IMR-90 (cell line): ENCODE measurements around the gene CACNA1I. TPM values are rescaled to one million over a fixed set of nuclear protein-coding genes. Genes with fewer than 3 reads are reported as not detected.

Experiments used
- ATAC-seq: fragments of 200-7000 bp; cut with Tn5 transposase; 2 replicates; pipeline ENCODE4 v1.9.1; 2020; ENCODE audit warnings: low read depth, mild to moderate bottlenecking, moderate library complexity
- BruUV-seq: library from RNA; stranded (reverse); fragments of 400-500 nt; replicated peaks from 2 replicates; lab custom pipeline; 2021; lab: Mats Ljungman, UMichigan
- CTCF ChIA-PET: fragments of 300-600 bp; formaldehyde crosslinking; extraction: SDS; loops from one replicate; lab custom pipeline; 2021; ENCODE audit warnings: antibody characterized with exemption; lab: Yijun Ruan, JAX
- POLR2A ChIA-PET: fragments of 300-600 bp; sonication (Branson Sonifier 250); formaldehyde crosslinking; loops from one replicate; lab custom pipeline; 2022; ENCODE audit warnings: antibody characterized with exemption; ENCODE audit not compliant: unreplicated experiment; lab: Charles Lee
- DNase-seq: peaks from one replicate; pipeline ENCODE4 v3.0.0; 2013
- H2AFZ ChIP-seq: replicated peaks from 2 replicates; pipeline ENCODE3; 2013; ENCODE audit warnings: low read length, mild to moderate bottlenecking; ENCODE audit not compliant: poor library complexity
- H2AK5ac ChIP-seq: 2 replicates; pipeline ENCODE4 v1.6.1; 2013; ENCODE audit warnings: low read depth, low read length, inconsistent platforms
- H2AK9ac ChIP-seq: replicated peaks from 2 replicates; pipeline ENCODE3; 2013; ENCODE audit warnings: mild to moderate bottlenecking, low read depth, low read length, moderate library complexity; ENCODE audit not compliant: poor library complexity
- H2BK120ac ChIP-seq: 2 replicates; pipeline ENCODE4 v1.6.1; 2013; ENCODE audit warnings: low read depth, low read length, inconsistent platforms
- H2BK15ac ChIP-seq: 3 replicates; pipeline ENCODE4 v1.6.1; 2013; ENCODE audit warnings: low read depth, low read length, inconsistent platforms
- H2BK20ac ChIP-seq: 2 replicates; pipeline ENCODE4 v1.6.1; 2013; ENCODE audit warnings: low read depth, mild to moderate bottlenecking, inconsistent platforms, low read length, moderate library complexity
- H2BK5ac ChIP-seq: 2 replicates; pipeline ENCODE4 v1.6.1; 2013; ENCODE audit warnings: mild to moderate bottlenecking, low read depth, low read length, inconsistent platforms; ENCODE audit not compliant: poor library complexity, severe bottlenecking
- H3K14ac ChIP-seq: replicated peaks from 2 replicates; pipeline ENCODE4 v1.6.1; 2013; ENCODE audit warnings: low read depth, low read length, inconsistent platforms
- H3K18ac ChIP-seq: 2 replicates; pipeline ENCODE4 v1.6.1; 2013; ENCODE audit warnings: low read depth, low read length, control low read depth
- H3K23ac ChIP-seq: 2 replicates; pipeline ENCODE4 v1.6.1; 2013; ENCODE audit warnings: low read depth, low read length, inconsistent platforms
- H3K27ac ChIP-seq: 2 replicates; pipeline ENCODE4 v1.5.1; 2013; ENCODE audit warnings: mild to moderate bottlenecking, control low read depth, low read length; ENCODE audit not compliant: insufficient read depth
- H3K27me3 ChIP-seq: 2 replicates; pipeline ENCODE4 v1.6.1; 2013; ENCODE audit warnings: low read length; ENCODE audit not compliant: control insufficient read depth, insufficient read depth
- H3K36me3 ChIP-seq: 2 replicates; pipeline ENCODE4 v1.6.1; 2013; ENCODE audit warnings: low read length, mixed read lengths; ENCODE audit not compliant: control insufficient read depth, insufficient read depth
- H3K4ac ChIP-seq: 2 replicates; pipeline ENCODE4 v1.6.1; 2013; ENCODE audit warnings: low read depth, low read length, inconsistent platforms
- H3K4me1 ChIP-seq: 2 replicates; pipeline ENCODE4 v1.6.1; 2013; ENCODE audit warnings: low read length, mixed read lengths; ENCODE audit not compliant: control insufficient read depth, insufficient read depth
- H3K4me2 ChIP-seq: 2 replicates; pipeline ENCODE4 v1.6.1; 2013; ENCODE audit warnings: low read depth, mild to moderate bottlenecking, control low read depth, low read length, moderate library complexity
- H3K4me3 ChIP-seq: 2 replicates; pipeline ENCODE4 v1.5.1; 2013; ENCODE audit warnings: low read depth, mild to moderate bottlenecking, control low read depth, low read length, moderate library complexity; ENCODE audit not compliant: insufficient read depth
- H3K56ac ChIP-seq: 2 replicates; pipeline ENCODE4 v1.6.1; 2013; ENCODE audit warnings: low read length, inconsistent platforms; ENCODE audit not compliant: insufficient read depth; ENCODE audit errors: extremely low read depth
- H3K79me1 ChIP-seq, 2 experiments: 2 replicates each; pipeline ENCODE4 v1.6.1; 2013; ENCODE audit warnings: low read length in 2 of 2, inconsistent platforms in 1 of 2, low read depth in 1 of 2
- H3K9ac ChIP-seq: 2 replicates; pipeline ENCODE4 v1.6.1; 2013; ENCODE audit warnings: low read depth, low read length, control low read depth
- H3K9me1 ChIP-seq: 2 replicates; pipeline ENCODE4 v1.6.1; 2013; ENCODE audit warnings: low read length, inconsistent platforms; ENCODE audit not compliant: insufficient read depth
- H3K9me3 ChIP-seq: 2 replicates; pipeline ENCODE4 v1.6.1; 2013; ENCODE audit warnings: low read length; ENCODE audit not compliant: control insufficient read depth, insufficient read depth
- H4K20me1 ChIP-seq: 2 replicates; pipeline ENCODE4 v1.6.1; 2013; ENCODE audit warnings: low read length, inconsistent platforms; ENCODE audit not compliant: insufficient read depth
- H4K5ac ChIP-seq: 2 replicates; pipeline ENCODE4 v1.6.1; 2013; ENCODE audit warnings: mild to moderate bottlenecking, low read depth, low read length, control low read depth
- H4K8ac ChIP-seq, 2 experiments: 2 replicates each; pipeline ENCODE4 v1.6.1; 2013; ENCODE audit warnings: low read depth in 2 of 2, low read length in 2 of 2, control low read depth in 1 of 2, inconsistent platforms in 1 of 2
- H4K91ac ChIP-seq: 2 replicates; pipeline ENCODE4 v1.6.1; 2013; ENCODE audit warnings: low read depth, low read length, inconsistent platforms; ENCODE audit not compliant: insufficient read depth
- BHLHE40 ChIP-seq: fragments of 150-350 bp; IDR thresholded peaks from 2 replicates; pipeline ENCODE4 v1.6.1; 2016; ENCODE audit warnings: mild to moderate bottlenecking, low read depth, low read length
- POLR2A ChIP-seq: IDR thresholded peaks from 2 replicates; pipeline ENCODE4 v1.6.1; 2012; ENCODE audit warnings: mild to moderate bottlenecking, low read depth, low read length
- RCOR1 ChIP-seq: IDR thresholded peaks from 2 replicates; pipeline ENCODE4 v1.6.1; 2012; ENCODE audit warnings: mild to moderate bottlenecking, low read length, improper control_type of control experiment; ENCODE audit not compliant: insufficient replicate concordance
- WGBS, 2 experiments: methylation state at CpG; one replicate each; pipeline versions ENCODE4 v1.1.5 to v1.1.7; 2013; ENCODE audit warnings: missing lambda C conversion rate in 2 of 2; ENCODE audit not compliant: insufficient read length in 1 of 2; ENCODE audit errors: extremely low coverage in 2 of 2; 5-methylcytosine and 5-hydroxymethylcytosine counted together
- dilution Hi-C: fragments of 300-500 bp; cut with HindIII; formaldehyde crosslinking; loops from one replicate; pipeline ENCODE4 v1.14.3; 2018; ENCODE audit warnings: low sequenced_read_pairs; ENCODE audit not compliant: unreplicated experiment
- in situ Hi-C: fragments of 300-500 bp; cut with MboI; formaldehyde crosslinking; loops from 3 replicates; pipeline ENCODE4 v1.14.3; 2019; ENCODE audit warnings: low sequenced_read_pairs, inconsistent platforms, mixed read lengths
- intact Hi-C: fragments of 100-400 bp; cut with micrococcal nuclease; formaldehyde crosslinking; loops from 2 replicates; pipeline ENCODE4 v1.10.0; 2022
- polyA plus RNA-seq, 3 experiments: library from polyadenylated mRNA; depleted of rRNA; stranded (reverse); fragments of >200 nt; gene quantifications; 2 replicates each; pipeline ENCODE4 v1.2.3, GENCODE V29; 2012; ENCODE audit warnings: low replicate concordance in 1 of 3
- total RNA-seq: library from RNA; depleted of rRNA; stranded (reverse); fragments of >200 nt; gene quantifications from 2 replicates; pipeline ENCODE4 v1.2.3, GENCODE V29; 2012
- TF ChIP-seq, protein P1 (sequence below): fragments of 150-350 bp; IDR thresholded peaks from 2 replicates; pipeline ENCODE4 v1.6.1; 2017; ENCODE audit warnings: mild to moderate bottlenecking, antibody characterized with exemption, low read length, low read depth
- TF ChIP-seq, protein P2 (sequence below): fragments of 150-350 bp; IDR thresholded peaks from 2 replicates; pipeline ENCODE4 v1.6.1; 2016; ENCODE audit warnings: low read depth, mild to moderate bottlenecking, low read length, moderate library complexity, borderline replicate concordance

The CACNA1I gene
- total and polyA plus RNA-seq, 2 of the 4 experiments (the other 2 are of a cell fraction), result under 0.01 to 0.02 TPM

DNA sequence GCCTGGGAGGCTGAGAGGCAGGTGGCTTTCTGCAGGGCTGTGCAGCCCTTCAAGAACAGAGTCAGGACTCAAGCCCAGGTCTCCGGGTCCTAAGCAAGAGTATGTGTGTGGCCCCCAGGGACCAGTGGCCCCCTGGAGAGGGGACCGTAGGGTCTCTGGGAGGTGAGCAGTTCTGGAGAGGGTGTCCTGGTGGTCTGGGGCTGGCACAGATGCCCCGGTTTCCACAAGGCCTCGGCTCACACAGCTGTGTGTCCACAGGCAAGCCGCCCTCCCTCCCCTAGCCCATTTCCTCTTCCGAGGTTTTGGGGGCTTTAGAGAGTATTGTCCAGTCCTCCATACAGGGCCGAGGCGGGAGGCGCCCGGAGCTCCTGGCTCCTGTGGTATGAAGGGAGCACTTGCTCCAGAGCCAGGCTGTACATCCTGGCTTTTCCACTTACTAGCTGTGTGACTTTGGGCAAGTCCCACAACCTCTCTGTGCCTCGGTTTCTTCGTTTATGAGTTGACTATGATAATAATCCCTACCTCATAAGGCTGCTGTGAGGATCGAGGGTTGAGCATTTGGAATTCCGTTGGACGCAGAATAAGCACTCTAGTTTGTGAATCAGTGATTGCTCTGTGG is 34.6 kb upstream of the CACNA1I start:
- H3K9me3 ChIP-seq, result no peaks in the 10 kb centered on the region
- H3K14ac ChIP-seq, result no peak overlapping the region
- no TSS peak for BruUV-seq
- H2AK9ac ChIP-seq, result peak overlapping the region; percentile 12
- no peak overlapping the region for H3K27ac ChIP-seq
- no peak overlapping the region for H2BK120ac ChIP-seq
- H4K5ac ChIP-seq, result no peak overlapping the region
- H3K9ac ChIP-seq, result no peak overlapping the region
- H3K4ac ChIP-seq, result no peak overlapping the region
- no peak overlapping the region for H3K4me2 ChIP-seq
- in situ Hi-C loops, result loop anchor here (5.0 to 10.0 kb wide), 3 partner anchors 491 to 809 kb away; partner anchors contain the start of gene ADSL
- TF ChIP-seq, protein P1, sequence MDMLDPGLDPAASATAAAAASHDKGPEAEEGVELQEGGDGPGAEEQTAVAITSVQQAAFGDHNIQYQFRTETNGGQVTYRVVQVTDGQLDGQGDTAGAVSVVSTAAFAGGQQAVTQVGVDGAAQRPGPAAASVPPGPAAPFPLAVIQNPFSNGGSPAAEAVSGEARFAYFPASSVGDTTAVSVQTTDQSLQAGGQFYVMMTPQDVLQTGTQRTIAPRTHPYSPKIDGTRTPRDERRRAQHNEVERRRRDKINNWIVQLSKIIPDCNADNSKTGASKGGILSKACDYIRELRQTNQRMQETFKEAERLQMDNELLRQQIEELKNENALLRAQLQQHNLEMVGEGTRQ, result no peak
- no peak for TF ChIP-seq POLR2A
- TF ChIP-seq, protein P2, sequence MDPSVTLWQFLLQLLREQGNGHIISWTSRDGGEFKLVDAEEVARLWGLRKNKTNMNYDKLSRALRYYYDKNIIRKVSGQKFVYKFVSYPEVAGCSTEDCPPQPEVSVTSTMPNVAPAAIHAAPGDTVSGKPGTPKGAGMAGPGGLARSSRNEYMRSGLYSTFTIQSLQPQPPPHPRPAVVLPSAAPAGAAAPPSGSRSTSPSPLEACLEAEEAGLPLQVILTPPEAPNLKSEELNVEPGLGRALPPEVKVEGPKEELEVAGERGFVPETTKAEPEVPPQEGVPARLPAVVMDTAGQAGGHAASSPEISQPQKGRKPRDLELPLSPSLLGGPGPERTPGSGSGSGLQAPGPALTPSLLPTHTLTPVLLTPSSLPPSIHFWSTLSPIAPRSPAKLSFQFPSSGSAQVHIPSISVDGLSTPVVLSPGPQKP, result no peak
- no peak for TF ChIP-seq RCOR1
- TF ChIP-seq BHLHE40, result no peak
- no peak overlapping the region for H4K91ac ChIP-seq
- no peaks in the 10 kb centered on the region for H3K9me1 ChIP-seq
- no peak overlapping the region for H2BK20ac ChIP-seq
- peaks cover 2% of the 10 kb centered on the region; the same call in 1 of the 2 replicates for H3K36me3 ChIP-seq
- POLR2A ChIA-PET, result no interaction called here
- peaks cover 4% of the 10 kb centered on the region; the same call in 1 of the 2 replicates for H4K20me1 ChIP-seq
- peaks cover 12 to 16% of the 10 kb centered on the region in 2 experiments for H3K79me1 ChIP-seq
- ATAC-seq, result no peak
- no peak overlapping the region for H4K8ac ChIP-seq
- H2BK15ac ChIP-seq, result no peak overlapping the region
- peaks cover 15% of the 10 kb centered on the region for H3K27me3 ChIP-seq
- no peak overlapping the region for H3K4me3 ChIP-seq
- H3K18ac ChIP-seq, result no peak overlapping the region
- no peak for DNase-seq
- dilution Hi-C loops, result no loop called here
- no peak overlapping the region for H3K23ac ChIP-seq
- intact Hi-C loops, result loop anchor here (2.0 to 10.0 kb wide), 2 partner anchors 639 to 813 kb away; partner anchors contain the start of gene TNRC6B
- WGBS, 2 experiments, result 83% methylated on average over 2 of the region's 15 CpGs; no CpG with 5 or more reads in 1 of the 2 experiments
- H2AK5ac ChIP-seq, result 0 out of 2 replicates have a peak overlapping the region, but pooled peaks have one; percentile 3
- H2BK5ac ChIP-seq, result no peak overlapping the region
- CTCF ChIA-PET, result interaction anchor here (1.6 to 4.0 kb wide), 2 partner anchors 486 to 488 kb away, joined by 3 to 29 read pairs; no protein-coding TSS in a partner anchor
- peaks cover 6% of the 10 kb centered on the region for H3K4me1 ChIP-seq
- peak overlapping the region; percentile 8 for H2AFZ ChIP-seq
- no peak overlapping the region for H3K56ac ChIP-seq
